Measurements from ENCODE around the gene METTL25. TPM values are rescaled to one million over a fixed set of nuclear protein-coding genes. Genes with fewer than 3 reads are reported as not detected.

METTL25 gene
- total RNA-seq, 4 donors from 2014 or later: 9.6 to 16.5 (median 11.9) TPM

DNA sequence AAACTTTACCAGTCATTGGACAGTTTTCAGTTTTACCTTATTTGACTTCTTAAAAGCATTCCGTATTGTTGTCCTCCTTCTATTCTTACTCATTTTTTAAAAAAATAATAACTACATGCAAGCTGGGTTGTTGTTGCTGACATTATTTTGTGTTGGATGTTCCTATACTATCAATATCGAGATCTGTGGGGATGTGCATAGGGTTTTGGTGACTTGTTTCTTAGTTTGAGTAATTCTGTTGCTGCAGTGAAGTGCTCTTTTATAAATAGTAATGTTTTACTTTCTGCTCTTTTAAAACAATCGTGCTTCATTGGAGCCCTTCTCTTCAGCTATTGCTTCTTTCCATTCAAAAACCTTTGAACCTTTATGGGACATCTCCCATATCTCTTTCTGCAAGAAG is 79.4 kb downstream of the METTL25 start:
- TF ChIP-seq, protein P1, sequence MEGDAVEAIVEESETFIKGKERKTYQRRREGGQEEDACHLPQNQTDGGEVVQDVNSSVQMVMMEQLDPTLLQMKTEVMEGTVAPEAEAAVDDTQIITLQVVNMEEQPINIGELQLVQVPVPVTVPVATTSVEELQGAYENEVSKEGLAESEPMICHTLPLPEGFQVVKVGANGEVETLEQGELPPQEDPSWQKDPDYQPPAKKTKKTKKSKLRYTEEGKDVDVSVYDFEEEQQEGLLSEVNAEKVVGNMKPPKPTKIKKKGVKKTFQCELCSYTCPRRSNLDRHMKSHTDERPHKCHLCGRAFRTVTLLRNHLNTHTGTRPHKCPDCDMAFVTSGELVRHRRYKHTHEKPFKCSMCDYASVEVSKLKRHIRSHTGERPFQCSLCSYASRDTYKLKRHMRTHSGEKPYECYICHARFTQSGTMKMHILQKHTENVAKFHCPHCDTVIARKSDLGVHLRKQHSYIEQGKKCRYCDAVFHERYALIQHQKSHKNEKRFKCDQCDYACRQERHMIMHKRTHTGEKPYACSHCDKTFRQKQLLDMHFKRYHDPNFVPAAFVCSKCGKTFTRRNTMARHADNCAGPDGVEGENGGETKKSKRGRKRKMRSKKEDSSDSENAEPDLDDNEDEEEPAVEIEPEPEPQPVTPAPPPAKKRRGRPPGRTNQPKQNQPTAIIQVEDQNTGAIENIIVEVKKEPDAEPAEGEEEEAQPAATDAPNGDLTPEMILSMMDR (IDR thresholded peaks at IDR 0.05; ENCODE audit: low read depth): no peak

DNA sequence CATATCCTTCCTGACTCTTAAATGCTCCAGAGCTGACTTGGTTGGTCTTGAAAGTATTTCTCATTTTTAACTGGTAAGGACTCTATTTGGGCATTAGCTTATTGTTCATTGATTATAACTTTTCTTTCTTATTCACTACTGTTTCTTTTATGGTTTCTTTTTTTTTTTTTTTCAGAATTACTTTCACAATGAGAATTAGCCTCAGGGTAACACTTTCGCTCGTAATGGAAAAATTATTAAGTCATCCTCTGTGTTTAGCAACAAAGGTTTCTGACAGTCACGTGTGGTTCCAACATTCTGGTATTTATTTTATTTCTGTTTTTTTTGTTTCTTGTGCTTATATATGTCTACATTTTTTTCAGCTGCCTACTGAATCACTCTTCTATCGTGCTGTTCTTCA is 80.0 kb downstream of the METTL25 start:
- TF ChIP-seq, protein P1 (IDR thresholded peaks at IDR 0.05; ENCODE audit: low read depth): no peak

DNA sequence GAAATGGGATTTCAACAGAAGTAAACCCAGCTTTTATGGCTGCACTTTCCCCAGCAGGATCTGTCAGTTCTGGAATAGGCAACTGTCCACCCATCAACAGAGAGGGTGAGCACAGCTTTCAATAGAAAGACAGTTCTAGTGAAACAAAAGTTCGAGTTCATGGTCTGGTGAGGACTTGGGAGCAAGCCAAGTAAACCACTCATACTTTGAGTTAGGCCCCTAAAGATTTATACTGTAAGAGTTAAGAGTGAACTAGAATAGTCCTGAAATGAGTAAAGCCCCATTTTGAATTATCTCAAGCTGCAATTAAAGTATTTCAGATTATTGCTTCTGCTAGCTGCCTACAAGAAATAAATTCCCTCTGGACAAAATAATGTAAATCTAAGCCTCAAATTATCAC is 82.6 kb downstream of the METTL25 start:
- TF ChIP-seq, protein P1 (IDR thresholded peaks at IDR 0.05; ENCODE audit: low read depth): no peak

DNA sequence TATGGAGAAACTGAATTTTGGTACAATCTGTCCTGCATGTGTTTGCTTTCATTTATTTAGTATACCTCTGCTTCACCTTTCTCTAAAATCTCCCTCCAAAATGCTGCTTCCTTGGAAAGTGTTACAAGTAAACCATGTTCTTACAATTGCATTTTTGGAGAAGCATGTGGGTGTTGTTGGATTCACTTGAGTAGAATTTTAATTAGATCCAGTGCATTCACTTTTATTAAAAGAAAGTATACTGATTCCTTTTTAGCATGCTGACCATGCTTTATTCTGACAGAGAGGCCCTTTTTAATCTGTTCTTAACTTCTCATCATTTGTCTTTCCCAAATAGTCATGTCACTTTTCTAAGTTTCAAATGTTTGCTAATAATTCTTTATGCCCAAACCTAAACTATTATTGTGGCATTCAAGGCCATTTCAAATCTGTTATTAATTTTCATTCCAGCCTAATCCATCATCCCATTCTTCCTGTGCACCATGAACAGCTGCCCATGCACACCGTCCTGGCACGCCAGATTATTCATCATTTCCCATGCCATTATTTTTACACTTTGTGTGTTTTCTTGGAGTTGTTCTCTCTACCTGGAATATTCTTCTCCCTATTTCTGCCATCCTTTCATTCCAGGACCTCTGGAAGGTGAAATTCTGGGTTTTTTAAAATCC is 90.7 kb downstream of the METTL25 start:
- TF ChIP-seq, protein P1 (IDR thresholded peaks at IDR 0.05; ENCODE audit: low read depth): no peak

DNA sequence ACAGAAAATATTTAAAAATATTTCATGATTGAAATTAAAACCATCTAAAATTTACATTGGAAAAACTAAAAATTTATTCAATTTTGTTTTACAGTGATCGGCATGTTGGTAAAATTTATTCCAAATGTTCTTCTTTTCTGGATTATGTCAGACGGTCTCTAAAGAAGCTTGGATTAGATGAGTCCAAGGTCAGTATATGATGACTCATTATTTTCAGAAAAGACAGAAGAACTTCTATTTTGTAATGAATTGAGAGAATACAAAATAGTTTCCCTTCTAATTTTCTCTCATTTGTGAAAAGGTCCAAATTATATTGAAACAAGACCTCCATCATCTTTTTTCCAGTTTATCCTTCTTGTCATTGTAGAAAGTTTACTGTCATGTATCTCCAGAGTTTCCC is 98.3 kb downstream of the METTL25 start:
- TF ChIP-seq, protein P1 (IDR thresholded peaks at IDR 0.05; ENCODE audit: low read depth): no peak

DNA sequence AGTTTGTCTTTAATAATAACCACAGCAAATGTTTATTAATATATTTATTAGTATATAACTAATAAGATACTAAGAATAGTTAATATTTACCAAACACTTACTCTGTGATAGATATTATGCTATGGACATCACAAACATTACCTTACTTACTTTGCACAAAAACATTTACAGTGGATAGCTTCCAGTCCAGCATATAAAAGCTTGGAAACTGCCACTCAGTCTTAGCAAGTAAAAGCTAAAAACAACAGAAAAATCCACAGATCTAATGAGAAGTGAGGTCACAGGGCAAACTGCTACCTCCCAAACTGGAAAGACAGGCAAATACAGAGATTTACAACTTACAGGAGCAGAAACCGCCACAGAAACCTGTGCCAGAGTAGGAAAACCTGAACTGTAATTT is 99.8 kb downstream of the METTL25 start:
- TF ChIP-seq, protein P1 (IDR thresholded peaks at IDR 0.05; ENCODE audit: low read depth): no peak

DNA sequence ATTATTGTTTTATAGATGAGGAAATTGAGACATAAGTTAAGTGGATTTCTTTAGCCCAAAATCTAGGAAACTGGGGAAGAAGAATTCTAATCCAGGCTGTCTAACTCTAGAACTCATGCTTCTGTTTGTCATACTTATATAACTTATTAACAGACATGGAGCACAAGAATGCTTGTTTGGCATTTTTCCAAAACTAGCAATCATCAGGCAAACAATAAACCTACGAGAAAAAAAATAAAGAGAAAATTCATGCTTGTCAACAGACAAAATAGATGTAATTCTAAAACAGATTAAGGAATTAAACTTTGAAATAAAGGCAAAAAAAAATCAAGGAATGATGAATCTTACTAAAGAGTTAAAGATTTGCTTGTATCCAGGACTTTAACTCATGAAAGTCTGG is 103.1 kb downstream of the METTL25 start:
- TF ChIP-seq, protein P1 (IDR thresholded peaks at IDR 0.05; ENCODE audit: low read depth): no peak

Measured in subcutaneous adipose tissue (tissue), 4 donors.